K562 (cell line): ENCODE measurements around the gene CPN2. TPM values are rescaled to one million over a fixed set of nuclear protein-coding genes. Genes with fewer than 3 reads are reported as not detected.

Source experiments
- BRCA1 ChIP-seq, 2 experiments: fragments of 450-650 bp in 1 of 2; sonication (generic) in 1 of 2; formaldehyde crosslinking in 1 of 2; IDR thresholded peaks; 2 replicates each; pipeline versions ENCODE4 v1.5.0 to v1.6.1; 2017 to 2020; ENCODE audit warnings: mild to moderate bottlenecking in 1 of 2, missing genetic modification reagents in 1 of 2
- C11orf30 ChIP-seq: fragments of 450-650 bp; IDR thresholded peaks from 2 replicates; pipeline ENCODE4 v1.6.1; 2016; ENCODE audit warnings: low read depth, mild to moderate bottlenecking
- ELF4 ChIP-seq: fragments of 450-650 bp; formaldehyde crosslinking; IDR thresholded peaks from 2 replicates; pipeline ENCODE4 v1.4.0; 2022; ENCODE audit warnings: missing genetic modification characterization
- EP400 ChIP-seq: fragments of 450-650 bp; IDR thresholded peaks from 2 replicates; pipeline ENCODE4 v1.6.1; 2017; ENCODE audit warnings: antibody characterized with exemption, mild to moderate bottlenecking, moderate library complexity
- FOXA3 ChIP-seq, 2 experiments: fragments of 450-650 bp in 1 of 2; sonication (generic) in 1 of 2; formaldehyde crosslinking; IDR thresholded peaks in 1 of 2; conservative IDR thresholded peaks in 1 of 2; 2 replicates each; pipeline versions ENCODE4 v1.4.0 to v1.8.0; 2020 to 2022; ENCODE audit warnings: mild to moderate bottlenecking in 2 of 2, missing genetic modification reagents in 1 of 2
- IFI16 ChIP-seq: fragments of 250-450 bp; sonication (Bioruptor Pico); IDR thresholded peaks from 2 replicates; pipeline ENCODE4 v2.1.2; 2022; ENCODE audit warnings: mild to moderate bottlenecking, inconsistent platforms
- NCOA1 ChIP-seq: fragments of 450-650 bp; IDR thresholded peaks from 2 replicates; pipeline ENCODE4 v1.6.1; 2016; ENCODE audit warnings: low read depth
- NEUROD1 ChIP-seq: fragments of 150-350 bp; IDR thresholded peaks from 2 replicates; pipeline ENCODE4 v1.6.1; 2014; ENCODE audit warnings: borderline replicate concordance, low read length, low read depth; ENCODE audit not compliant: partially characterized antibody
- NONO ChIP-seq, 2 experiments: fragments of 200-400 bp in 1 of 2; fragments of 450-650 bp in 1 of 2; formaldehyde crosslinking in 1 of 2; IDR thresholded peaks; 2 replicates each; pipeline ENCODE4 v1.6.1; 2017; ENCODE audit warnings: low read depth in 2 of 2, mild to moderate bottlenecking in 2 of 2, moderate library complexity in 2 of 2, low read length in 1 of 2
- PHTF2 ChIP-seq: fragments of 250-450 bp; sonication (Bioruptor Pico); IDR thresholded peaks from 2 replicates; pipeline ENCODE4 v1.5.0; 2021; ENCODE audit warnings: mild to moderate bottlenecking
- POLR3G ChIP-seq: IDR thresholded peaks from 2 replicates; pipeline ENCODE4 v1.6.1; 2011; ENCODE audit not compliant: insufficient read length, insufficient replicate concordance; ENCODE audit errors: extremely low read depth
- SIN3B ChIP-seq: fragments of 450-650 bp; IDR thresholded peaks from 2 replicates; pipeline ENCODE4 v1.6.1; 2017; ENCODE audit warnings: low read depth, mild to moderate bottlenecking, moderate library complexity
- SIRT6 ChIP-seq: IDR thresholded peaks from one replicate; pipeline ENCODE4 v1.6.1; 2012; ENCODE audit warnings: low read depth, mild to moderate bottlenecking, control low read depth, inconsistent platforms, low read length, moderate library complexity
- TAF1 ChIP-seq: IDR thresholded peaks from 2 replicates; pipeline ENCODE4 v1.6.1; 2011; ENCODE audit warnings: mild to moderate bottlenecking, low read length, moderate library complexity; ENCODE audit not compliant: insufficient read depth, control insufficient read depth, severe bottlenecking; ENCODE audit errors: extremely low read depth
- THRAP3 ChIP-seq: fragments of 450-650 bp; IDR thresholded peaks from 2 replicates; pipeline ENCODE4 v1.6.1; 2016; ENCODE audit warnings: mild to moderate bottlenecking, inconsistent platforms, borderline replicate concordance
- ZNF239 ChIP-seq: fragments of 250-450 bp; sonication (Bioruptor Pico); IDR thresholded peaks from 2 replicates; pipeline ENCODE4 v1.4.0; 2020; ENCODE audit warnings: mild to moderate bottlenecking
- ZNF668 ChIP-seq: fragments of 250-450 bp; sonication (Bioruptor Pico); IDR thresholded peaks from 2 replicates; pipeline ENCODE4 v1.8.0; 2022; ENCODE audit warnings: mild to moderate bottlenecking, inconsistent platforms
- ZNF780A ChIP-seq: fragments of 250-450 bp; sonication (Bioruptor Pico); IDR thresholded peaks from 2 replicates; pipeline ENCODE4 v1.5.0; 2021; ENCODE audit warnings: mild to moderate bottlenecking
- polyA plus RNA-seq, 8 experiments: library from polyadenylated mRNA; depleted of rRNA in 4 of 8; stranded (reverse) in 5 of 8; unstranded in 3 of 8; fragments of >200 nt; fragmentation: Nextera tagmentation in 2 of 8; fragmentation: Illumina TruSeq in 1 of 8; extraction: Ambion mirVana in 2 of 8; extraction: Trizol in 1 of 8; gene quantifications; 2 replicates each; pipeline versions ENCODE4 v1.2.1 to v1.2.3, GENCODE V29; 2011 to 2014; ENCODE audit warnings: inconsistent platforms in 1 of 8, missing spikeins in 1 of 8
- total RNA-seq, 7 experiments: library from RNA; depleted of rRNA in 6 of 7; stranded (reverse); fragments of >200 nt in 6 of 7; fragmentation: Illumina TruSeq in 2 of 7; extraction: Trizol in 2 of 7; gene quantifications; 2 replicates each; pipeline versions ENCODE4 v1.2.1 to v1.2.3, GENCODE V29; 2011 to 2021; ENCODE audit warnings: low replicate concordance in 1 of 7
- TF ChIP-seq, protein P1 (sequence below): fragments of 450-650 bp; IDR thresholded peaks from 2 replicates; pipeline ENCODE4 v1.6.1; 2016
- TF ChIP-seq, protein P2 (sequence below): fragments of 450-650 bp; IDR thresholded peaks from 2 replicates; pipeline ENCODE4 v1.6.1; 2016; ENCODE audit warnings: low read depth, mild to moderate bottlenecking, moderate library complexity

CPN2 gene
- total and polyA plus RNA-seq, 9 of the 15 experiments (the other 6 are each of a cell fraction or from before 2014, with no cell fraction given), result not detected

DNA sequence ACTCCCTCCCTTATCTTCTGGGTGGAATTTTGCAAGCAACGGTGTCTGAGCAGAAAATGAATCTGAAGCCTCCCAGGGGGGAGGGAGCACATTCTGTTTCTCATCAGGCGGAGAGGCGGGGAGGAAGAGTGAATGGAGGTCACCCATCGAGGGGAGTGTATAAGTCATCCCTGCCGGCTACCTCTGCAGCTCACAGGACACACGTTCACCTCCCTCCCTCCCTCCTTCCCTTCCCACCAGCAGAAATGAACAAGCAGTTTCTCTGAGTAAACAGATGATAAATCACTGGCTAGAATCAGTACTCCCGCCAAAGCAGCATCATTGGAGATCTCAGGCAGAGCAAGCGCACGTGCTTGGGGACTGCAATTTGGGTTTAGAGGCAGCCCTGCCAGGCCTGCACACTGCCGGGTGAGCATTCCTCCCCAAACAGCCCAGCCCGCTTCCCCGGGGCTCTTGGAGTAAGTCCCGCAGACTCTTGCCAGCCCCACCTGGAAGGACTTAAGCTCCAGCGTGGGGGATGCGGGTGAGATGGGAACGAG, 38.3 kb downstream of the CPN2 start (continued):
- TF ChIP-seq ZNF780A (CRISPR knock-in tag), result no peak
- no peak for TF ChIP-seq IFI16 (CRISPR knock-in tag)
- no peak for TF ChIP-seq NONO (IDR thresholded peaks at IDR 0.05; ENCODE audit: low read depth in 2 of 2, low read length in 1 of 2)
- no peak for TF ChIP-seq POLR3G
- TF ChIP-seq PHTF2 (CRISPR knock-in tag), result no peak
- no peak for TF ChIP-seq NEUROD1
- TF ChIP-seq, protein P1, sequence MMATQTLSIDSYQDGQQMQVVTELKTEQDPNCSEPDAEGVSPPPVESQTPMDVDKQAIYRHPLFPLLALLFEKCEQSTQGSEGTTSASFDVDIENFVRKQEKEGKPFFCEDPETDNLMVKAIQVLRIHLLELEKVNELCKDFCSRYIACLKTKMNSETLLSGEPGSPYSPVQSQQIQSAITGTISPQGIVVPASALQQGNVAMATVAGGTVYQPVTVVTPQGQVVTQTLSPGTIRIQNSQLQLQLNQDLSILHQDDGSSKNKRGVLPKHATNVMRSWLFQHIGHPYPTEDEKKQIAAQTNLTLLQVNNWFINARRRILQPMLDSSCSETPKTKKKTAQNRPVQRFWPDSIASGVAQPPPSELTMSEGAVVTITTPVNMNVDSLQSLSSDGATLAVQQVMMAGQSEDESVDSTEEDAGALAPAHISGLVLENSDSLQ, result peak; percentile 85
- TF ChIP-seq ELF4 (CRISPR knock-in tag), result no peak
- peak; percentile 79 to 87; a peak in 3 of 4 replicates for TF ChIP-seq FOXA3 (CRISPR knock-in tag; conservative IDR thresholded peaks at IDR 0.05 in 1 of 2, IDR thresholded peaks at IDR 0.05 in 1 of 2)
- TF ChIP-seq ZNF239 (CRISPR knock-in tag), result no peak
- TF ChIP-seq SIRT6, result no peak
- peak; percentile 78 for TF ChIP-seq C11orf30
- TF ChIP-seq THRAP3, result no peak
- no peak for TF ChIP-seq BRCA1 (IDR thresholded peaks at IDR 0.05)
- TF ChIP-seq BRCA1 (CRISPR knock-in tag; IDR thresholded peaks at IDR 0.05), result no peak
- TF ChIP-seq, protein P2, sequence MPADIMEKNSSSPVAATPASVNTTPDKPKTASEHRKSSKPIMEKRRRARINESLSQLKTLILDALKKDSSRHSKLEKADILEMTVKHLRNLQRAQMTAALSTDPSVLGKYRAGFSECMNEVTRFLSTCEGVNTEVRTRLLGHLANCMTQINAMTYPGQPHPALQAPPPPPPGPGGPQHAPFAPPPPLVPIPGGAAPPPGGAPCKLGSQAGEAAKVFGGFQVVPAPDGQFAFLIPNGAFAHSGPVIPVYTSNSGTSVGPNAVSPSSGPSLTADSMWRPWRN, result peak; percentile 76
- TF ChIP-seq ZNF668 (CRISPR knock-in tag), result no peak
- TF ChIP-seq SIN3B, result no peak
- TF ChIP-seq NCOA1, result no peak
- TF ChIP-seq EP400, result peak; percentile 56
- no peak for TF ChIP-seq TAF1
